Activated CD4-positive, alpha-beta T cell treated with anti-CD3 and anti-CD28 coated beads, Interleukin-10, Interleukin-2, amounts not matched to agents 100 ng/mL and 50 ng/mL, durations not matched to agents 16 hours and 8 hours (primary cell): ENCODE measurements around the gene ALDOC.
"Not testable (repeated sequence)": the region's sequence is repeated elsewhere in the genome, so short reads cannot be mapped to it uniquely, and the experiment has no call there.

ENCODE experiments used
- DNase-seq: peaks from one replicate; pipeline ENCODE4 v3.0.0-alpha.2; 2020

The ALDOC gene

DNA sequence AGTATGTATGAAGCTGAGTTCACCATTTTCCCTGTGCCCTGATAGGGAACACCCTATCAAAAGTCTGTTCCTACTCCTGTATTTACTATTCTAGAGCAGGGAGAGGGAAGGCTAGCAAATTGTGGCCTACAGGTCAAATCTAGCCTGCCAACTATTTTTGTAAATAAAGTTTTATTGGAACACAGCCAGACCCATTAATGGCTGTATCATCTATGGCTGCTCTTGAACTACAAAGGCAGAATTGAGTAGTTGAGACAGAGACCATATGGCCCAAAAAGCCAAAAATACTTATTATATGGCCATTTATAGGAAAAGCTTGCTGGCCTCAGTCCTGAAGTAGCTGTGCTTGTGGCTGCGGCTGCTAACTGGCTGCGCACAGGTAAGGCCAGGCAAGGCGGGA lies 4.3 kb upstream of the ALDOC start:
- DNase-seq: no peak

GRCh38 chr17:28579526-28579925 lies 2.8 kb upstream of the ALDOC start:
- DNase-seq: peak; percentile 89

GRCh38 chr17:28578246-28579195 lies 1.8 kb upstream of the ALDOC start:
- DNase-seq: no peak

GRCh38 chr17:28577466-28577824 lies 750 bp upstream of the ALDOC start:
- no peak for DNase-seq

DNA sequence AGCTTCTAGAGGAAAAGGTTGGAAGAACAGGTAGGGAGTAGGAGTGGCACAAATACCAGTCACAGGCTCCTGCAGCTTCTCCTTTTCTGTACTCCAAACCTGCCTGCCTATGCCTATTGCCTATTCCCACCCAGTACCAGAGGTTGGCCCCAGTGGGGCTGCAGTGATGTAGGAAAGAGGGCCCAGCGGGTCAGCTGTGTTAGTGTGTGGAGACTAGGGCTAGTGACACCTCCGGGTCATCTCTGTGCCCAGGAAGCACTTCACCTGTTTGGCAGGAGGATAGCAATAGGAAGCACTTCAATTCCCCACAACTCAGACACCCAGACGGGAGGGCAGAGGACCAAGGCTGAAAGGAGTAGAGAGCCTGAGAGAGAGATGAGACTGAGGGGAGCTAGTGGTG lies 679 bp downstream of the ALDOC start:
- not testable (repeated sequence) for DNase-seq

DNA sequence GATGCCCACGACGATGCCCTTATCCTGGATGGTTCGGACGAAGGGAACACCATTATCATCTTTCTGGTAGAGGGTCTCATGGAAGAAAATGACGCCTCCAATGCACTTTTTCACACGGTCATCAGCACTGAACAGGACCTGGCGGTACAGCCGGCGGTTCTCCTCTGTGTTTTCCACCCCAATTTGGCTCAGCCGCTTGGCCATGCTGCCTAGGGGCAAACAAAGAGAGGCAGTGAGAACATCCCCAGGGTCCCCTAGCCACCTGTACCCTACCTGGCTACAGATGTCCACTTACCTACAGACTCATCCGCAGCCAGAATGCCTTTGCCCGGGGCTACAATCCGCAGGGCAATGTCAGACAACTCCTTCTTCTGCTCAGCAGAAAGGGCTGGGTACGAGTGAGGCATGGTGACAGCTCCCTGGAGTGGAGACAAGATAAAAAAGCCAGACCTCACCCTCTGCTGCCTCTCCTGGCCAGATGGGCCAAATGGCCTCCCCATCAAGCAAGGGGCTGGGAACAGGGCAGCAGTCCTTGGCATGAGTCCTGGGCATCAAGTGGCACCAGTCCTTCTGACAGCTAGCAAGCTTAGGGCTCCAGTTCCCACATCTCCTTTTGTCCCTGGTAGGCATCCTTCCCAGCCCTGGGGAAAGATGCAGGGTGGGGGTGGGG lies 1.4 kb downstream of the ALDOC start:
- DNase-seq: no peak

- peak; percentile 15 for DNase-seq
These were observed 2.2 kb downstream of the ALDOC start for GRCh38 chr17:28574526-28574925.

- DNase-seq: no peak
These were observed 2.7 kb downstream of the ALDOC start for GRCh38 chr17:28573966-28574480.

DNA sequence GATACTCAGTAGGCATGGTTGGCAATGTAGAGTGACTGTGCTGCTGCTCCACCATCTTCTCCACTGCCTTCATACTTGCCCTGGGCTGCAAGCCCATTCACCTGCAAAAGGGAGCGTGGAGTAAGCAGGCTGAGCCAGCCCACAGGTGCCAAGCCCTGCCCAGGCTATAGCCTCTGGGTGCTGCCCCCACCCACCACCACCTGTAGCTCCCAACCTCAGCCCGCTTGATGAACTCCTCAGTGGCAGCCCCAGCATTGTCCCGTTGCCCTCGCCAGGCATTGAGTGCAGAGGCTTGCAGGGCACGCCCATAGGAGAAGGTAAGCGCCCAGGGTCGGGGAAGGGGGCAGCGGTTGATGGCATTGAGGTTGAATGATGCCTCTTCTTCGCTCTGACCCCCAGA lies 3.2 kb downstream of the ALDOC start:
- DNase-seq: no peak

- no peak for DNase-seq
These were observed 3.7 kb downstream of the ALDOC start for GRCh38 chr17:28573040-28573380.

DNA sequence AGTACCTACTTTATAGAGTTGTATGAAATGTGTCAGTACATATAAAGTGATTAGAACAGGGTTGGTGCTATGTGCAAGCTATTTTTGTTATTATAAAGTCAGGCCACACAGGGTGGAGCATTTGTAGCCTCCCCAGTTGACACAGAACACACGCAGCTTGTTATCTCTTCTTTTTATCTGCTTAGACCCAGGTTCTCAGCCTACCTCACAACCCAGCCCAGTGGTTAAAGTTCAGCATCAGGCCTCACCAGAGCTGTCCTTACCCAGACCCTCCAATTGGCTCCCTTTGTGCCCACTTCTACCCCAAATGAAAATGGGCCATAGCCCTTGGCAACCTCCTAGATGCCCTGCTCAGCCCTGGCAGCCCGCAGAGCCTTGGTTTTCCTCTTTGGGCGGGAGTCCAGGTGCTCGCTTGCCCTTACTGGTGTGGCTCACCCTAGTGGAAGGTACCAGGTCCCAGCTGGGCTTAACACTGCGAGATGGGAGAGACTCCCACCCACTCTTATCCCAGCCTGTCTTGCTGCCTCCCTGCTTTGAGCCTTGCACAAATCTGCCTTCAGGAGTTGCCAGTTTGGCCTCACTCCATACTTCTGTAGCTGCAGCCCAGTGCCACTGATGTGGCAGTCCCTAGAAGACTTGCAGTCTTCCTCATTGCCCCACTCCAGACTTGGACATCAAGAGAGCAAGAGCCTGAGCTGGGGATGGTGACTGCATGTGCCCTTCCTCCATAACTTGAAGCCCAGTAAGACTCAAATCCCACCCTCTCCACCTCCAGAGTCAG lies 4.2 kb downstream of the ALDOC start:
- no peak for DNase-seq

DNA sequence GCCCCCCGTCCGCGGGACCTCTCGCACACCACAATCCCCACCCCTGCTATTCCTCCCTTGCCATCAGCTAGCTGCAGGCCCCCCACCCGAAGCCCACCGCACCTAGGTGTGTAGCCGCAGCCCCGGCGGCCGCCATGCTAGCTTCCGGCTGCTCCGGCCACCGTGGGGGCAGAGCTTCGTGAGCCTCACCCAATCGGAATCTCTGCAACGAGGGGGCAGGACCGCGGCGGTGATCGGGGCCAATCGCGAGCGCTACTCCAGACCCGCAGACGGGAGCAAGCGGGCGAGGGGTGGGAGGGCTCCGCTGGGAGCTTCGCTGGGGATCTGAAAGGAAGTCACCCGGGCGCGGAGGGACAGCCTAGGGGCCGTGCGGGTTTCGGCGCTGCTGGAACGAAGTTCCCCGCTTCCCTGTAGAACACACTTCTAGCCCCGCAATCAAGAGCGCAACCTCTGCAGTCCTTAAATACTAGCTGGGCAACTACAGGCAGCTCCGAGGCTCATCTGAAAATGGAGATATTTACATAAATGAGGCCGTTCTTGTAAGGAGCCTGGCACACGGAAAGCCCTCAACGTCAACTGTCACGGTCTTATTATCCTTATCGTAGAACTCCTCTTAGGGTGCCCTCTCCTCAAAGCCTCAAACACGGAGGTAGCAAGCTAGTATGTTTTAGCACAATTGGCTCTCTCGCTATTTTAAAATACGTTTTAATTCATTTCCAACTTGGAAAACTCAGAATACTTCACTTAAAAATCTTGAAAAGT lies 5.2 kb downstream of the ALDOC start, which contains the start of gene PIGS:
TSS of gene PIGS (minus strand) at position 164 of the 762 bp plus-strand sequence. CDS start at position 136, 28 bp downstream.
- DNase-seq: peak; percentile 97

GRCh38 chr17:28570716-28571360 lies 5.9 kb downstream of the ALDOC start:
- peak; percentile 64 for DNase-seq

- DNase-seq: no peak
These were observed 7.2 kb downstream of the ALDOC start for GRCh38 chr17:28569446-28569845.

DNA sequence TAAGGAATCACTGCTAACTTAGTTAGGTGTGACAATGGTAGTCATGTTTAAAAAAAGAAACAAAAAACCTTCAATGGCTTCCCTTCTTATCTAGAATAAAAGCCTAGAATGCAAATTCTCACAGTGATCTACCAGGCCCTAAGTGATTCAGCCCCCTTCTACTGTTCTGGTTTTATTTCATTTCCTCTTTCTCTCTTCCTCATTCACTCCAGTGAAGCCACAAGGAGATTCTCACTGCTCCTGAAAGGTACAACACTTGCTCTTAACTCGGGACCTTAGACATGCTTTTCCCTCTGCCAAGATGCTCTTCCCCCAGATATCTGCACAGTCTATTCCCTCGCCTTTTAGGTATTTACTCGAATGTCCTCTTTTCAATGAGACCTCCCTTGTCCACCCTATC lies 9.1 kb downstream of the ALDOC start:
- no peak for DNase-seq

DNA sequence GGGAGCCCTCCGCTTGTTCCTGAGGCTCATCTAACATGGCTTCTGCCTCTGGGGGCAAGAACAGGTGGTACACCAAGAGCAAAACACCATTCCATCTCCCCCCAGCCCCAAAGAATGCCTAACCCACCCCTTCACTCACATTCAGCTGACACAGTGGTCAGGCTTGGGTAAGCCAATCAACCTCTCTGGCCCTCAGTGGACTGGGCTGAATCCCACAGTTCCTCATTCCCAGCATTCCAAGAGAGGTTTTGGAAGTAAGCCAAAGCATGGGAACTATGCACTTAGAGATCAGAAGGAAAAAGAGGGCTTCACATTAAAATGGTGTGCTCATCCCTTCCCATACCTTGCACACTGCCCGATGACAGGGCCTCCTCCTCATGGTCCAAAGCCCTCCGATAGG lies 13.2 kb downstream of the ALDOC start:
- no peak for DNase-seq

GRCh38 chr17:28555022-28555421 lies 21.7 kb downstream of the ALDOC start:
- no peak for DNase-seq

DNA sequence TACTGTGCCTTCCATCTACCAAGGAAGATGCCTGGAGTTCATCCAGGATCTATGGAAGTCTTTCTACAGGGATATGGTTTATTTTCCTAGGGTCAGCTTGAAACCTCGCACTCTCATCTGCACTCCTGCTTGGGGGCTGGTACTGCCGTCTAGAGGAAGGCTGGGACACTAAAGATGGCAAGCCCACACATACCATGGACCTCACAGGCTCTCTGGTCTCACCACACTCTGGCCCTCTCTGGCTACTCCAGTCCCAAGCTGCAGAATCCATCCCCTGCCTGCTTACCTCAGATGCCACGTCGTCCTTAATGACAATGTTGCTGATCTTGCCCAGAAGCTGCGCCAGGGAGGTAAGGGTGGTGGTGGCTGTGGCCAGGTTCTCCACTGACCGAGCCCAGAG lies 22.1 kb downstream of the ALDOC start:
- DNase-seq: no peak

DNA sequence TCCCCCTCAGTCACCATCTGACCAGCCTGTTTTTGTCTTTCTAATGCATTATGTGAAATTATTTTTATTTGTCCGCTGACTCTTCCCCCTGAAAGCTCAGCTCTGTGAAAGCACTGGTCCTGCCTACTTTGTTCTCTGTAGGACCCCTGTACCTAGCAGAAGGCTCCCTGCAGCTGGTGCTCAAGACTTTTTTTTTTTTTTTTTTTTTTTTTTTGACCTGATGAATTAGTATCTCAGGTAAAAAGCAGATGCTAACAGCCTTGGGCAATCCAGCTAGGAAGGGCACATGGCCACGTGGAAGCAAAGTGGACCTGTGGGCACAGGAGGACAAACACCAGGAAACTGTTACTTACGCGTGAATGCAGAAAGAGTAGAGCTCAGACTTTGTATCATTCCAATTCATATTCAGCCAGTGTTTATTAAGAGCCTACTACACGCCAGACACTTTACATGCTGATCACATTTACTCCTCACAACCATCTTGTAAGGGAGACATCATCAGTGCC lies 23.6 kb downstream of the ALDOC start:
- DNase-seq: no peak

GRCh38 chr17:28552176-28552999 lies 24.3 kb downstream of the ALDOC start, which contains the start of gene UNC119:
Gene UNC119, minus strand, starts transcription at chr17:28552624. Its CDS starts 67 bp downstream, at chr17:28552557.
- DNase-seq: peak; percentile 86
